WTC11 (cell line): ENCODE results near the gene USP47. TPM values are rescaled to one million over a fixed set of nuclear protein-coding genes. Genes with fewer than 3 reads are reported as not detected.
A peak's percentile ranks its signal among the peaks of the same experiment; 100 is the strongest.

ENCODE experiments used
- ATAC-seq: fragments of 200-7000 bp; cut with Tn5 transposase; 2 replicates; pipeline ENCODE4 v1.10.0; 2021; ENCODE audit warnings: mild to moderate bottlenecking, moderate library complexity
- CTCF ChIA-PET: fragments of 300-600 bp; sonication (Branson Sonifier 250); formaldehyde crosslinking; loops from one replicate; lab custom pipeline; 2021; ENCODE audit warnings: antibody characterized with exemption; lab: Charles Lee
- POLR2A ChIA-PET: fragments of 350-600 bp; sonication (Branson Sonifier 250); formaldehyde crosslinking; loops from one replicate; lab custom pipeline; 2021; ENCODE audit warnings: antibody characterized with exemption; lab: Charles Lee
- DNase-seq: peaks from one replicate; pipeline ENCODE4 v3.0.0; 2021; ENCODE audit warnings: low spot score
- H3K27ac Mint-ChIP-seq: 2 replicates; pipeline ENCODE4 v1.8.0; 2021; ENCODE audit warnings: mixed read lengths
- H3K27me3 Mint-ChIP-seq: 2 replicates; pipeline ENCODE4 v1.8.0; 2021; ENCODE audit warnings: low read depth, mild to moderate bottlenecking, moderate library complexity, mixed read lengths
- H3K36me3 Mint-ChIP-seq: 2 replicates; pipeline ENCODE4 v1.8.0; 2021; ENCODE audit warnings: mixed read lengths
- H3K4me1 Mint-ChIP-seq: 2 replicates; pipeline ENCODE4 v1.8.0; 2022; ENCODE audit warnings: mixed read lengths
- H3K4me3 Mint-ChIP-seq: 2 replicates; pipeline ENCODE4 v1.8.0; 2021; ENCODE audit warnings: mild to moderate bottlenecking, moderate library complexity, mixed read lengths
- H3K9me3 Mint-ChIP-seq: 2 replicates; pipeline ENCODE4 v1.8.0; 2021; ENCODE audit warnings: mixed read lengths
- AR ChIP-seq: fragments of 250-450 bp; sonication (Bioruptor Pico); IDR thresholded peaks from 2 replicates; pipeline ENCODE4 v1.9.0; 2021; ENCODE audit warnings: mild to moderate bottlenecking
- CREB1 ChIP-seq: sonication (generic); formaldehyde crosslinking; IDR thresholded peaks from 2 replicates; pipeline ENCODE4 v1.8.0; 2023; ENCODE audit warnings: mild to moderate bottlenecking, missing genetic modification reagents
- CTCF ChIP-seq: fragments of 200-600 bp; IDR thresholded peaks from 2 replicates; pipeline ENCODE4 v1.8.0; 2022; ENCODE audit warnings: antibody characterized with exemption
- E2F4 ChIP-seq: sonication (generic); formaldehyde crosslinking; IDR thresholded peaks from 2 replicates; pipeline ENCODE4 v1.8.1; 2022; ENCODE audit warnings: low read depth, mild to moderate bottlenecking, moderate library complexity, missing genetic modification reagents, borderline replicate concordance
- E2F5 ChIP-seq: sonication (generic); formaldehyde crosslinking; IDR thresholded peaks from 2 replicates; pipeline ENCODE4 v1.8.1; 2022; ENCODE audit warnings: mild to moderate bottlenecking, moderate library complexity, missing genetic modification reagents
- EMX1 ChIP-seq: fragments of 250-450 bp; sonication (Bioruptor Pico); IDR thresholded peaks from 2 replicates; pipeline ENCODE4 v1.8.0; 2021; ENCODE audit warnings: mild to moderate bottlenecking
- FOXK1 ChIP-seq: sonication (generic); formaldehyde crosslinking; IDR thresholded peaks from 2 replicates; pipeline ENCODE4 v1.8.0; 2022; ENCODE audit warnings: mild to moderate bottlenecking, moderate library complexity, missing genetic modification reagents
- GABPB1 ChIP-seq: sonication (generic); formaldehyde crosslinking; IDR thresholded peaks from 2 replicates; pipeline ENCODE4 v1.8.1; 2023; ENCODE audit warnings: mild to moderate bottlenecking, missing genetic modification reagents
- JUN ChIP-seq: sonication (generic); formaldehyde crosslinking; IDR thresholded peaks from 2 replicates; pipeline ENCODE4 v1.8.0; 2023; ENCODE audit warnings: mild to moderate bottlenecking, missing genetic modification reagents
- MXD4 ChIP-seq: fragments of 250-450 bp; sonication (Bioruptor Pico); IDR thresholded peaks from 2 replicates; pipeline ENCODE4 v1.8.0; 2021; ENCODE audit warnings: mild to moderate bottlenecking, moderate library complexity, borderline replicate concordance
- MYBL2 ChIP-seq: sonication (generic); formaldehyde crosslinking; IDR thresholded peaks from 2 replicates; pipeline ENCODE4 v1.8.1; 2023; ENCODE audit warnings: mild to moderate bottlenecking, moderate library complexity, missing genetic modification reagents
- NR1H2 ChIP-seq: sonication (generic); formaldehyde crosslinking; IDR thresholded peaks from 2 replicates; pipeline ENCODE4 v1.9.0; 2021; ENCODE audit warnings: mild to moderate bottlenecking, moderate library complexity, missing genetic modification reagents
- OVOL2 ChIP-seq: fragments of 250-450 bp; sonication (Bioruptor Pico); IDR thresholded peaks from 2 replicates; pipeline ENCODE4 v1.9.0; 2021; ENCODE audit warnings: mild to moderate bottlenecking, borderline replicate concordance
- PRRX2 ChIP-seq: fragments of 250-450 bp; sonication (Bioruptor Pico); IDR thresholded peaks from 2 replicates; pipeline ENCODE4 v1.8.0; 2021; ENCODE audit warnings: mild to moderate bottlenecking
- RELA ChIP-seq: sonication (generic); formaldehyde crosslinking; IDR thresholded peaks from 2 replicates; pipeline ENCODE4 v1.8.1; 2022; ENCODE audit warnings: missing genetic modification reagents, mild to moderate bottlenecking, borderline replicate concordance
- ZBTB21 ChIP-seq: sonication (generic); formaldehyde crosslinking; IDR thresholded peaks from 2 replicates; pipeline ENCODE4 v1.8.1; 2023; ENCODE audit warnings: mild to moderate bottlenecking, missing genetic modification reagents, borderline replicate concordance
- ZBTB43 ChIP-seq: sonication (generic); formaldehyde crosslinking; IDR thresholded peaks from 2 replicates; pipeline ENCODE4 v1.8.1; 2023; ENCODE audit warnings: mild to moderate bottlenecking, missing genetic modification reagents
- ZNF121 ChIP-seq: sonication (generic); formaldehyde crosslinking; IDR thresholded peaks from 2 replicates; pipeline ENCODE4 v1.8.0; 2023; ENCODE audit warnings: missing genetic modification reagents
- ZNF138 ChIP-seq: sonication (generic); formaldehyde crosslinking; conservative IDR thresholded peaks from 2 replicates; pipeline ENCODE4 v1.8.1; 2022; ENCODE audit warnings: mild to moderate bottlenecking, moderate library complexity, missing genetic modification reagents
- ZNF425 ChIP-seq: fragments of 250-450 bp; sonication (Bioruptor Pico); conservative IDR thresholded peaks from 2 replicates; pipeline ENCODE4 v1.9.0; 2021; ENCODE audit warnings: mild to moderate bottlenecking
- total RNA-seq: library from RNA; stranded (reverse); gene quantifications from 3 replicates; pipeline ENCODE4 v1.2.3, GENCODE V29; 2021

USP47 gene
- total RNA-seq, 1 experiment from 2014 or later, result 19.7 TPM

GRCh38 chr11:11848891-11849746, 7.3 kb downstream of the USP47 start:
- TF ChIP-seq CTCF, result 0 out of 2 replicates have a peak, but pooled peaks have one; percentile 23
- TF ChIP-seq ZBTB21 (CRISPR knock-in tag), result no peak
- H3K4me3 Mint-ChIP-seq, result no peak overlapping the region
- peak overlapping the region; percentile 10; the same call in 1 of the 2 replicates for H3K27ac Mint-ChIP-seq
- H3K36me3 Mint-ChIP-seq, result no peaks in the 10 kb centered on the region
- peak; percentile 96 for ATAC-seq
- no peaks in the 10 kb centered on the region for H3K9me3 Mint-ChIP-seq
- ChIA-PET POLR2A (no interaction called here), CTCF (interaction anchor here (0.5 to 1.7 kb wide), 13 partner anchors 8 to 915 kb away, joined by 3 to 7 read pairs (median 4); partner anchors contain the start of gene GALNT18)
- H3K27me3 Mint-ChIP-seq, result no peaks in the 10 kb centered on the region
- peak; percentile 44 for DNase-seq
- H3K4me1 Mint-ChIP-seq, result peaks cover 46% of the 10 kb centered on the region

- Mint-ChIP-seq H3K27ac (no peak overlapping the region; the same call in 1 of the 2 replicates), H3K36me3 (no peaks in the 10 kb centered on the region), H3K4me3 (no peak overlapping the region), H3K4me1 (peaks cover 48% of the 10 kb centered on the region), H3K27me3 (no peaks in the 10 kb centered on the region), H3K9me3 (no peaks in the 10 kb centered on the region)
- no peak for ATAC-seq
- POLR2A ChIA-PET, result no interaction called here
- TF ChIP-seq CREB1 (CRISPR knock-in tag) (no peak), PRRX2 (CRISPR knock-in tag) (no peak), EMX1 (CRISPR knock-in tag) (no peak), ZBTB21 (CRISPR knock-in tag) (no peak), E2F4 (no peak), ZNF121 (CRISPR knock-in tag) (no peak), E2F5 (CRISPR knock-in tag) (no peak), ZNF425 (CRISPR knock-in tag) (no peak), ZBTB43 (no peak), GABPB1 (CRISPR knock-in tag) (no peak), AR (CRISPR knock-in tag) (no peak), NR1H2 (CRISPR knock-in tag) (no peak), MXD4 (CRISPR knock-in tag) (no peak), JUN (CRISPR knock-in tag) (no peak), RELA (no peak), ZNF138 (CRISPR knock-in tag) (no peak), MYBL2 (CRISPR knock-in tag) (no peak), OVOL2 (CRISPR knock-in tag) (no peak), FOXK1 (CRISPR knock-in tag) (no peak)
- DNase-seq, result no peak
- CTCF ChIA-PET, result interaction anchor here (0.6 to 1.7 kb wide), 5 partner anchors 9 to 972 kb away, joined by 3 to 7 read pairs (median 3); partner anchors contain the start of gene USP47
These were observed 8.9 kb downstream of the USP47 start for GRCh38 chr11:11850668-11851067.
